Loucy (cell line): ENCODE results near the gene SHLD1.

Experiments used
- H2AFZ ChIP-seq: fragments of 200-600 bp; sonication (generic); 2 replicates; pipeline ENCODE4 v1.6.0; 2016; ENCODE audit warnings: antibody characterized with exemption, mild to moderate bottlenecking, low read length, moderate library complexity
- H3F3A ChIP-seq: fragments of 200-600 bp; 2 replicates; pipeline ENCODE4 v1.6.0; 2016; ENCODE audit warnings: antibody characterized with exemption, low read depth, mild to moderate bottlenecking
- H3K27me3 ChIP-seq: fragments of 200-600 bp; sonication (generic); 2 replicates; pipeline ENCODE4 v1.6.1; 2014; ENCODE audit warnings: low read length, mild to moderate bottlenecking; ENCODE audit not compliant: insufficient read depth, poor library complexity, severe bottlenecking
- H3K36me3 ChIP-seq: fragments of 200-600 bp; sonication (generic); 2 replicates; pipeline ENCODE4 v1.6.1; 2016; ENCODE audit warnings: low read length; ENCODE audit not compliant: insufficient read depth
- H3K4me1 ChIP-seq: fragments of 200-600 bp; sonication (generic); 2 replicates; pipeline ENCODE4 v1.5.1; 2014; ENCODE audit warnings: low read length, mild to moderate bottlenecking; ENCODE audit not compliant: insufficient read depth, poor library complexity, severe bottlenecking
- H3K4me2 ChIP-seq: fragments of 200-600 bp; sonication (generic); 2 replicates; pipeline ENCODE4 v1.6.0; 2014; ENCODE audit warnings: antibody characterized with exemption, low read length, low read depth, mild to moderate bottlenecking; ENCODE audit not compliant: poor library complexity, severe bottlenecking
- H3K4me3 ChIP-seq: fragments of 200-600 bp; sonication (generic); 2 replicates; pipeline ENCODE4 v1.5.1; 2014; ENCODE audit warnings: low read length, mild to moderate bottlenecking, mixed read lengths; ENCODE audit not compliant: poor library complexity, severe bottlenecking
- H3K79me2 ChIP-seq: fragments of 200-600 bp; sonication (generic); 2 replicates; pipeline ENCODE4 v1.6.1; 2014; ENCODE audit warnings: low read length; ENCODE audit not compliant: insufficient read depth
- H3K9ac ChIP-seq: fragments of 200-600 bp; sonication (generic); 2 replicates; pipeline ENCODE4 v1.6.0; 2014; ENCODE audit warnings: mild to moderate bottlenecking, low read depth, low read length, moderate library complexity; ENCODE audit not compliant: poor library complexity, severe bottlenecking
- H3K9me2 ChIP-seq: fragments of 200-600 bp; sonication (generic); replicated peaks from 2 replicates; pipeline ENCODE4 v1.6.1; 2016; ENCODE audit warnings: low read depth, low read length, mixed read lengths
- H3K9me3 ChIP-seq: fragments of 200-600 bp; sonication (generic); 2 replicates; pipeline ENCODE4 v1.6.1; 2014; ENCODE audit warnings: mild to moderate bottlenecking, antibody characterized with exemption, low read length, low read depth; ENCODE audit not compliant: insufficient read depth
- H4K20me1 ChIP-seq: fragments of 200-600 bp; sonication (generic); 2 replicates; pipeline ENCODE4 v1.6.0; 2014; ENCODE audit warnings: antibody characterized with exemption, low read length, mild to moderate bottlenecking; ENCODE audit not compliant: insufficient read depth, poor library complexity, severe bottlenecking
- CTCF ChIP-seq: fragments of 200-600 bp; sonication (generic); conservative IDR thresholded peaks from 2 replicates; pipeline ENCODE4 v1.5.1; 2014; ENCODE audit warnings: mild to moderate bottlenecking, antibody characterized with exemption, low read length
- EZH2phosphoT487 ChIP-seq: fragments of 200-600 bp; IDR thresholded peaks from 2 replicates; pipeline ENCODE4 v1.6.1; 2018; ENCODE audit warnings: antibody characterized with exemption, mild to moderate bottlenecking, moderate library complexity, borderline replicate concordance

SHLD1 gene

DNA sequence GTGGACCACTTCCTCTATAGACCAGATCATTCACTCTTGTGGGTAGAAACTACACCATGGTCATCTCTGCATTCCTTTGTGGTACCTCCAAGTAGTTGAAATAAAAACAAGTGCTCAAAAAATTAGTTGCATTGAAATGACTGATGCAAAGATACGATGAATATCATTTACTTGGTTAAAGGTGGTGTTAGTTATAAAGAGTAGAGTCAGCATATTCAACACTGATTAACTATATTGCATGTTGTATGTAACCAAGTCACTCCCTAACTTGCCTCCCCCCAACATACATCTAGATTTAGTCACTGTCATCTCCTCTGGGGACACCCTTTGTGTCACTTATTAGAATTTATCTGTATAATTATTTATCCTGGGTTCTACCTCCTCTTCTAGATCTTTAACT is 77.7 kb downstream of the SHLD1 start:
- Histone ChIP-seq H3F3A (no peaks in the 10 kb centered on the region), H3K36me3 (no peaks in the 10 kb centered on the region), H3K27me3 (no peaks in the 10 kb centered on the region), H3K4me1 (no peaks in the 10 kb centered on the region), H3K9ac (no peak overlapping the region), H3K9me2 (no peaks in the 10 kb centered on the region), H3K4me2 (no peak overlapping the region), H3K9me3 (no peaks in the 10 kb centered on the region), H2AFZ (no peak overlapping the region), H3K4me3 (no peak overlapping the region), H3K79me2 (no peaks in the 10 kb centered on the region), H4K20me1 (no peaks in the 10 kb centered on the region)
- TF ChIP-seq CTCF (no peak), EZH2phosphoT487 (no peak)

GRCh38 chr20:5829241-5829809 is 79.1 kb downstream of the SHLD1 start:
- H3K9me2 ChIP-seq: no peaks in the 10 kb centered on the region
- H4K20me1 ChIP-seq: no peaks in the 10 kb centered on the region
- no peaks in the 10 kb centered on the region for H3K4me1 ChIP-seq
- H3K27me3 ChIP-seq: no peaks in the 10 kb centered on the region
- H2AFZ ChIP-seq: no peak overlapping the region
- no peak overlapping the region for H3K4me2 ChIP-seq
- H3K4me3 ChIP-seq: no peak overlapping the region
- H3K9me3 ChIP-seq: no peaks in the 10 kb centered on the region
- H3K36me3 ChIP-seq: no peaks in the 10 kb centered on the region
- no peaks in the 10 kb centered on the region for H3K79me2 ChIP-seq
- no peak for TF ChIP-seq CTCF
- no peak for TF ChIP-seq EZH2phosphoT487
- H3F3A ChIP-seq: no peaks in the 10 kb centered on the region
- no peak overlapping the region for H3K9ac ChIP-seq

GRCh38 chr20:5831539-5832237 is 81.5 kb downstream of the SHLD1 start:
- H3K36me3 ChIP-seq: no peaks in the 10 kb centered on the region

More at GRCh38 chr20:5831539-5832237, 81.5 kb downstream of the SHLD1 start:
- Histone ChIP-seq H3K4me2 (no peak overlapping the region), H2AFZ (no peak overlapping the region), H3K27me3 (no peaks in the 10 kb centered on the region), H3K4me3 (no peak overlapping the region), H3F3A (no peaks in the 10 kb centered on the region), H3K79me2 (no peaks in the 10 kb centered on the region), H4K20me1 (no peaks in the 10 kb centered on the region), H3K9ac (no peak overlapping the region), H3K9me2 (no peaks in the 10 kb centered on the region), H3K9me3 (no peaks in the 10 kb centered on the region), H3K4me1 (no peaks in the 10 kb centered on the region)
- TF ChIP-seq CTCF: no peak
- no peak for TF ChIP-seq EZH2phosphoT487
